Measurements from ENCODE around the gene VWA3B.

VWA3B gene

DNA sequence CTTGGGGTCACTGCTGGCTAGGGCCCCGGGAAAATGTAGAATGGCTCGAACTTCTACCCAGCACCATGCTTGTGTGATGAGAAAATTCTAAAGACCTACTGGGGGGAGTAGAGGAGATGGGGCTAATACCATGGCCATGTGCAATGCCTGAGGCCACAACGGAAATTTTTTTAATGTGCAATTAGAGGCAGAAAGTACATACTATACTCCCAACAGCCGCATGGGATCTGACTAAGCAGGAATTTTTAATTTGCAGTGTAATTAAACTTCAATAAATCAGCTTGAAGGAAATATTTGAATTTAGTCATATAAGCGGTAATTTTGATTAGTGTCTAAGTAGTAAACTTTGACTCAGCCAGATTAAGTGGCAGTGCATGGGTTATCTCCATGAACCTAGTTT, 206.1 kb downstream of the VWA3B start:
- Histone ChIP-seq H3K4ac (ENCODE audit: low read length) (no peak overlapping the region), H2AK5ac (ENCODE audit: low read depth, low read length) (no peak overlapping the region), H4K91ac (ENCODE audit: low read depth, low read length, poor library complexity) (no peak overlapping the region), H2BK5ac (ENCODE audit: low read length) (no peak overlapping the region), H3K27ac (replicated peaks; ENCODE audit: low read length) (no peak overlapping the region), H3K9me3 (replicated peaks in 1 of 2; ENCODE audit: control insufficient read depth in 2 of 2, insufficient read depth in 1 of 2, low read depth in 1 of 2, low read length in 2 of 2) (no peaks in the 10 kb centered on the region), H3K18ac (ENCODE audit: low read length) (no peak overlapping the region), H3K23ac (ENCODE audit: low read depth, low read length, poor library complexity) (no peak overlapping the region), H2BK120ac (ENCODE audit: low read depth, low read length) (no peak overlapping the region), H3K9ac (ENCODE audit: low read depth, low read length, poor library complexity) (no peak overlapping the region), H2BK15ac (ENCODE audit: low read length) (no peak overlapping the region), H2BK12ac (ENCODE audit: low read length) (no peak overlapping the region), H4K8ac (ENCODE audit: low read depth, low read length) (no peak overlapping the region), H3K4me3 (ENCODE audit: low read length in 2 of 2) (no peak overlapping the region), H3K4me1 (ENCODE audit: control insufficient read depth in 2 of 2, insufficient read depth in 1 of 2, low read depth in 1 of 2, low read length in 2 of 2) (peaks cover 0 to 1% of the 10 kb centered on the region in 2 donors), H2AFZ (ENCODE audit: low read length) (no peak overlapping the region), H3K79me1 (ENCODE audit: low read depth, low read length) (no peaks in the 10 kb centered on the region), H3K4me2 (ENCODE audit: insufficient read depth, low read length, poor library complexity, severe bottlenecking) (no peak overlapping the region), H3K14ac (ENCODE audit: low read length) (no peak overlapping the region), H3K36me3 (replicated peaks in 1 of 2; ENCODE audit: control insufficient read depth in 2 of 2, insufficient read depth in 2 of 2, low read length in 2 of 2) (no peaks in the 10 kb centered on the region), H3K27me3 (ENCODE audit: control insufficient read depth in 3 of 3, insufficient read depth in 3 of 3, low read depth in 1 of 3, low read length in 3 of 3) (no peaks in the 10 kb centered on the region)
- WGBS, 2 donors (ENCODE audit: extremely low coverage in 2 of 2, insufficient read length in 2 of 2, insufficient replicate concordance in 1 of 2) = no CpG with 5 or more reads among the region's 5 CpGs
- no peak for DNase-seq (ENCODE audit: low spot score)

DNA sequence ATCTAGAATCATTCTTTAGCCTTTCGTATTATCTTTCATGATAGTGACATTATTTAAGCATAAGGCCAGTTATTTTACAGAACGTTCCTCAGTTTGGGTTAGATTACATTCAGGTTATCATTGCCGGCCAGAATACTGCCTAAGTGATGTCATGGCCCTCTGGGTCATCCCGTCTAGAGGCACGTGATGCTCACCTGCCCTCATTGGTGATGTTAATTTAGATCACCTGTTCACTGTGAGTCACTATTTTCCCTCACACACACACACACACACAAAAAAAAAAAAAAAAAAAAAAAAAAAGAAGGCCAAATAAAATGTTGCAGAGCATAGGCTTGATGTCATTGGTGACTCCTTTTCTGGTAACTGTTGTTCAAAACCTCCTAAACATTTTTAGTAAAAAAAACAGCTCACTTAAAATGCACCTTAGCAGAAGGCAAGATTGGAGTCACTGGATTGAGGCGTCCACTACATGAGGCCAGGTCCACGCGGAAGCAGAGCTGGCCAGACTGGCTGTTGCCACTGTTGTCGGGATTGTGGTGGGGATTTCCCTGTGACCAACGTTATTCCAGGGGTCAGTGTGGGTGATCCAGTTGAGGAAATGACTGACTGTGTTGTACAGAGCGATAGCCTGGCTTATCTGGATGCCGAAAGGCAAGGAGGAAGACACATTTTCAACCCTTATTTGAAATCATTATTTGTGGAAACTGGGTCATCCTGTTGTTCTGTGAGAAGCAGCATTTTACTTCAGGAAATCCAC, 207.1 kb downstream of the VWA3B start:
- no peak overlapping the region for H2BK120ac ChIP-seq (ENCODE audit: low read depth, low read length)
- no peak overlapping the region for H3K4me2 ChIP-seq (ENCODE audit: insufficient read depth, low read length, poor library complexity, severe bottlenecking)
- H2BK12ac ChIP-seq (ENCODE audit: low read length) = no peak overlapping the region
- H2BK5ac ChIP-seq (ENCODE audit: low read length) = no peak overlapping the region
- H3K4me1 ChIP-seq (ENCODE audit: control insufficient read depth in 2 of 2, insufficient read depth in 1 of 2, low read depth in 1 of 2, low read length in 2 of 2) = peaks cover 2% of the 10 kb centered on the region in 2 donors
- no peak overlapping the region for H3K23ac ChIP-seq (ENCODE audit: low read depth, low read length, poor library complexity)
- H3K18ac ChIP-seq (ENCODE audit: low read length) = no peak overlapping the region
- H2AFZ ChIP-seq (ENCODE audit: low read length) = no peak overlapping the region
- no peak overlapping the region for H3K14ac ChIP-seq (ENCODE audit: low read length)
- H3K4ac ChIP-seq (ENCODE audit: low read length) = no peak overlapping the region
- H4K91ac ChIP-seq (ENCODE audit: low read depth, low read length, poor library complexity) = no peak overlapping the region
- no peak overlapping the region for H3K9ac ChIP-seq (ENCODE audit: low read depth, low read length, poor library complexity)
- H2BK15ac ChIP-seq (ENCODE audit: low read length) = no peak overlapping the region
- no peak overlapping the region for H2AK5ac ChIP-seq (ENCODE audit: low read depth, low read length)
- H3K79me1 ChIP-seq (ENCODE audit: low read depth, low read length) = no peaks in the 10 kb centered on the region
- no peaks in the 10 kb centered on the region for H3K9me3 ChIP-seq (replicated peaks in 1 of 2; ENCODE audit: control insufficient read depth in 2 of 2, insufficient read depth in 1 of 2, low read depth in 1 of 2, low read length in 2 of 2)
- H4K8ac ChIP-seq (ENCODE audit: low read depth, low read length) = no peak overlapping the region
- no peak overlapping the region for H3K27ac ChIP-seq (replicated peaks; ENCODE audit: low read length)
- H3K36me3 ChIP-seq (replicated peaks in 1 of 2; ENCODE audit: control insufficient read depth in 2 of 2, insufficient read depth in 2 of 2, low read length in 2 of 2) = no peaks in the 10 kb centered on the region
- DNase-seq (ENCODE audit: low spot score) = no peak
- WGBS, 2 donors (ENCODE audit: extremely low coverage in 2 of 2, insufficient read length in 2 of 2, insufficient replicate concordance in 1 of 2) = no CpG with 5 or more reads among the region's 12 CpGs
- H3K4me3 ChIP-seq (ENCODE audit: low read length in 2 of 2) = no peak overlapping the region
- no peaks in the 10 kb centered on the region for H3K27me3 ChIP-seq (ENCODE audit: control insufficient read depth in 3 of 3, insufficient read depth in 3 of 3, low read depth in 1 of 3, low read length in 3 of 3)

DNA sequence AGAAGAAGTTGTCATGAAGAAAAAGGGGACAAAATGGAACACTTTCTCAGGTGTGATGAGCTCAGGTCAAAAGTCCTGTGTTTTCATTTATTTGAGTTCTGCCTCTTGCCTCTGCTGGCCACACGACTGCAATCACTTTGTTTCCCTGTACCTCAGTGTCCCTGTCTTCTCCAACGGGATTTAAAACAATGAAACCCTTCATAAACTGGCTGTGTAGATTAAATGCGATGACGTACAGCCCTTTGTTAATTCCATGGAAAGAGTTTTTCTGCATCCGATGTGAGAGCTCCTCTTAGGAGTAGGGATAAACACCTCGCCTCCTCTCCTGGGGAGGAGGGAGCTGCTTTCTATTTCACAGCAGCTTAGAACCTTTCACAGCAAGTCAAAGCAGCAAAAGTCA, 207.7 kb downstream of the VWA3B start:
- WGBS, 2 donors (ENCODE audit: extremely low coverage in 2 of 2, insufficient read length in 2 of 2, insufficient replicate concordance in 1 of 2) = no CpG with 5 or more reads among the region's 6 CpGs
- peaks cover 2 to 4% of the 10 kb centered on the region in 2 donors for H3K4me1 ChIP-seq (ENCODE audit: control insufficient read depth in 2 of 2, insufficient read depth in 1 of 2, low read depth in 1 of 2, low read length in 2 of 2)

DNA sequence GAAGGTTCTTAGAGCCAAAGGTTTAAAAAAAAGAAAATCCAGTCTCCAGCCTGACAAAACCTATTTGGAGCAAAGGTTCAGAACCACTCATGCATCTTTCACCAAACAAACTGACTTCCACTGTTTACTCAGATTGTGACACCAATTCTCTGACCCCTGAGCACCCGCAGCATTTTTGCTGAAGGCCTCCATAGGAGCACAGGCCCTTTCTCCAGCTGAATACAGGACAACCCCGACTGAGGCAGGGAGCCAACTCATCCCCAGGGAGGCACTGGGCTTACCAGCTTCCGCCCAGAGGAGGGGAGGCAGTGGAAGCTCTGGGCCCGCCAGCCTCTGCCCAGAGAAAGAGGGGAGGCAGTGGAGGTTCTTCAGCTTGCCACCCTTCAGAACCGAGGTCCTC, 208.3 kb downstream of the VWA3B start:
- H3K27me3 ChIP-seq (ENCODE audit: control insufficient read depth in 3 of 3, insufficient read depth in 3 of 3, low read depth in 1 of 3, low read length in 3 of 3) = no peaks in the 10 kb centered on the region
- H3K36me3 ChIP-seq (replicated peaks in 1 of 2; ENCODE audit: control insufficient read depth in 2 of 2, insufficient read depth in 2 of 2, low read length in 2 of 2) = no peaks in the 10 kb centered on the region
- H2BK5ac ChIP-seq (ENCODE audit: low read length) = no peak overlapping the region
- no peak overlapping the region for H3K14ac ChIP-seq (ENCODE audit: low read length)
- H4K8ac ChIP-seq (ENCODE audit: low read depth, low read length) = no peak overlapping the region
- H2AK5ac ChIP-seq (ENCODE audit: low read depth, low read length) = no peak overlapping the region
- H2BK12ac ChIP-seq (ENCODE audit: low read length) = no peak overlapping the region
- H3K4me3 ChIP-seq (ENCODE audit: low read length in 2 of 2) = no peak overlapping the region
- H3K4me2 ChIP-seq (ENCODE audit: insufficient read depth, low read length, poor library complexity, severe bottlenecking) = no peak overlapping the region
- H3K23ac ChIP-seq (ENCODE audit: low read depth, low read length, poor library complexity) = no peak overlapping the region
- no peaks in the 10 kb centered on the region for H3K9me3 ChIP-seq (replicated peaks in 1 of 2; ENCODE audit: control insufficient read depth in 2 of 2, insufficient read depth in 1 of 2, low read depth in 1 of 2, low read length in 2 of 2)
- no peak overlapping the region for H3K4ac ChIP-seq (ENCODE audit: low read length)
- peak overlapping the region; percentile 41 for H3K18ac ChIP-seq (ENCODE audit: low read length)
- H2BK15ac ChIP-seq (ENCODE audit: low read length) = no peak overlapping the region
- H2AFZ ChIP-seq (ENCODE audit: low read length) = no peak overlapping the region
- no peak overlapping the region for H2BK120ac ChIP-seq (ENCODE audit: low read depth, low read length)
- no peaks in the 10 kb centered on the region for H3K79me1 ChIP-seq (ENCODE audit: low read depth, low read length)
- no peak overlapping the region for H3K27ac ChIP-seq (replicated peaks; ENCODE audit: low read length)
- H3K4me1 ChIP-seq (ENCODE audit: control insufficient read depth in 2 of 2, insufficient read depth in 1 of 2, low read depth in 1 of 2, low read length in 2 of 2) = peaks cover 2 to 4% of the 10 kb centered on the region in 2 donors
- no peak for DNase-seq (ENCODE audit: low spot score)
- whole genome bisulfite sequencing, 2 donors (ENCODE audit: extremely low coverage in 2 of 2, insufficient read length in 2 of 2, insufficient replicate concordance in 1 of 2) = no CpG with 5 or more reads among the region's 5 CpGs
- no peak overlapping the region for H4K91ac ChIP-seq (ENCODE audit: low read depth, low read length, poor library complexity)
- no peak overlapping the region for H3K9ac ChIP-seq (ENCODE audit: low read depth, low read length, poor library complexity)

More for the DNA sequence above, 207.7 kb downstream of the VWA3B start:
- H2BK15ac ChIP-seq (ENCODE audit: low read length) = no peak overlapping the region
- no peak overlapping the region for H2BK120ac ChIP-seq (ENCODE audit: low read depth, low read length)
- no peaks in the 10 kb centered on the region for H3K79me1 ChIP-seq (ENCODE audit: low read depth, low read length)
- no peak overlapping the region for H4K91ac ChIP-seq (ENCODE audit: low read depth, low read length, poor library complexity)
- H2BK12ac ChIP-seq (ENCODE audit: low read length) = no peak overlapping the region
- H3K4me2 ChIP-seq (ENCODE audit: insufficient read depth, low read length, poor library complexity, severe bottlenecking) = no peak overlapping the region
- no peak overlapping the region for H3K14ac ChIP-seq (ENCODE audit: low read length)
- no peaks in the 10 kb centered on the region for H3K9me3 ChIP-seq (replicated peaks in 1 of 2; ENCODE audit: control insufficient read depth in 2 of 2, insufficient read depth in 1 of 2, low read depth in 1 of 2, low read length in 2 of 2)
- H3K9ac ChIP-seq (ENCODE audit: low read depth, low read length, poor library complexity) = no peak overlapping the region
- H2AFZ ChIP-seq (ENCODE audit: low read length) = no peak overlapping the region
- no peak overlapping the region for H3K4ac ChIP-seq (ENCODE audit: low read length)
- no peak overlapping the region for H2AK5ac ChIP-seq (ENCODE audit: low read depth, low read length)
- no peaks in the 10 kb centered on the region for H3K27me3 ChIP-seq (ENCODE audit: control insufficient read depth in 3 of 3, insufficient read depth in 3 of 3, low read depth in 1 of 3, low read length in 3 of 3)
- H3K27ac ChIP-seq (replicated peaks; ENCODE audit: low read length) = no peak overlapping the region
- H3K23ac ChIP-seq (ENCODE audit: low read depth, low read length, poor library complexity) = no peak overlapping the region
- no peak for DNase-seq (ENCODE audit: low spot score)
- no peaks in the 10 kb centered on the region for H3K36me3 ChIP-seq (replicated peaks in 1 of 2; ENCODE audit: control insufficient read depth in 2 of 2, insufficient read depth in 2 of 2, low read length in 2 of 2)
- H4K8ac ChIP-seq (ENCODE audit: low read depth, low read length) = no peak overlapping the region
- no peak overlapping the region for H3K18ac ChIP-seq (ENCODE audit: low read length)
- H3K4me3 ChIP-seq (ENCODE audit: low read length in 2 of 2) = no peak overlapping the region
- no peak overlapping the region for H2BK5ac ChIP-seq (ENCODE audit: low read length)

Data from neuronal stem cell (in vitro differentiated cells).